Heart left ventricle (tissue), 13 donors: ENCODE data around the gene ETS2.

ENCODE experiments used
- CTCF ChIP-seq, 12 donors: fragments of 200-600 bp; sonication (generic) in 4 of 12; IDR thresholded peaks; one replicate each; pipeline versions ENCODE4 v1.5.0 to v1.8.0; 2018 to 2022; ENCODE audit warnings: antibody characterized with exemption in 12 of 12, mild to moderate bottlenecking in 5 of 12
- POLR2A ChIP-seq, 2 donors: fragments of 450-650 bp; IDR thresholded peaks; one replicate each; pipeline ENCODE4 v1.6.1; 2017; ENCODE audit warnings: antibody characterized with exemption in 2 of 2, mild to moderate bottlenecking in 2 of 2, moderate library complexity in 2 of 2
- donor health status: ischemic (EF 13 %, LVEDD 7.1; RV severe dilation, severe dysfunction).
- donor health status: DM: no; HTN: yes; CAD: no.
- donor health status: DM: no; HTN: no; CAD: no.
- donor health status: ischemic (EF 25% LVEDD 6.9; RV normal size, moderate dysfunction).
- donor health status: ischemic (EF 25% LVEDD 5.7; RV mildly dilated, moderate dysfunction).
- donor health status: ischemic (EF 35%, LVEDD 5.7; RV mildly dilated, moderate dysfunction).
- donor health status: nonischemic (EF 11% LVEDD 7.7; RV severe dilation, severe dysfunction).
- donor health status: DM: yes; HTN: yes; CAD: no.
- donor health status: PGD.
- donor health status: ischemic (EF 29% LVEDD 5.4; RV normal size, mild dysfunction).
- donor health status: nonischemic (EF 23%, LVEDD 6.1; RV moderate dilation, normal function).

- TF ChIP-seq CTCF (IDR thresholded peaks at IDR 0.05) (no peak), POLR2A (IDR thresholded peaks at IDR 0.05) (no peak)
These were observed 8.7 kb downstream of the ETS2 start for GRCh38 chr21:38814126-38815059.
